GM12878 (cell line): ENCODE results near the gene CREB3L1. TPM values are rescaled to one million over a fixed set of nuclear protein-coding genes. Genes with fewer than 3 reads are reported as not detected.

Experiments used
- ATAC-seq: fragments of 200-7000 bp; cut with Tn5 transposase; 3 replicates; pipeline ENCODE4 v1.9.1; 2020; ENCODE audit warnings: mild to moderate bottlenecking, moderate library complexity
- BruUV-seq: library from RNA; stranded (reverse); fragments of 400-500 nt; replicated peaks from 2 replicates; lab custom pipeline; 2021; lab: Mats Ljungman, UMichigan
- CTCF ChIA-PET: fragments of 300-600 bp; sonication (Branson Sonifier 250); formaldehyde crosslinking; extraction: SDS; loops from one replicate; lab custom pipeline; 2021; ENCODE audit warnings: inconsistent platforms; lab: Yijun Ruan, JAX
- POLR2A ChIA-PET: fragments of 350-600 bp; formaldehyde crosslinking; extraction: SDS; loops from one replicate; lab custom pipeline; 2021; ENCODE audit warnings: inconsistent platforms; lab: Charles Lee
- RAD21 ChIA-PET: fragments of 300-600 bp; sonication (Branson Sonifier 250); formaldehyde crosslinking; loops from one replicate; lab custom pipeline; 2023; ENCODE audit warnings: antibody characterized with exemption; ENCODE audit not compliant: unreplicated experiment; lab: Charles Lee
- SMC1A ChIA-PET: fragments of 300-600 bp; sonication (Branson Sonifier 250); formaldehyde crosslinking; loops from one replicate; lab custom pipeline; 2023; ENCODE audit not compliant: unreplicated experiment, uncharacterized antibody; lab: Charles Lee
- DNase-seq: peaks from one replicate; pipeline ENCODE4 v3.0.0-alpha.2; 2011; ENCODE audit warnings: low read depth, low spot score
- FAIRE-seq: peaks from 3 replicates; lab custom pipeline; 2011; peaks lifted over from hg19 to GRCh38; lab: Jason Lieb, UNC
- H2AFZ ChIP-seq: 2 replicates; pipeline ENCODE4 v1.6.0; 2011; ENCODE audit warnings: low read depth, low read length, control low read depth; ENCODE audit not compliant: control insufficient read depth
- H3K27ac ChIP-seq: 2 replicates; pipeline ENCODE4 v1.5.1; 2011; ENCODE audit warnings: control low read depth; ENCODE audit not compliant: control insufficient read depth, insufficient read depth
- H3K27me3 ChIP-seq, 2 experiments: replicated peaks in 1 of 2; 2 replicates each; pipeline versions ENCODE4 v1.6.0 to v1.6.1; 2011; ENCODE audit warnings: low read length in 1 of 2; ENCODE audit not compliant: control insufficient read depth in 2 of 2, insufficient read depth in 2 of 2
- H3K36me3 ChIP-seq, 2 experiments: 2 replicates each; pipeline ENCODE4 v1.5.1; 2011; ENCODE audit warnings: low read length in 1 of 2; ENCODE audit not compliant: control insufficient read depth in 2 of 2, insufficient read depth in 2 of 2
- H3K4me1 ChIP-seq: 2 replicates; pipeline ENCODE4 v1.6.1; 2011; ENCODE audit warnings: mild to moderate bottlenecking, low read length, moderate library complexity, mixed read lengths; ENCODE audit not compliant: control insufficient read depth, insufficient read depth
- H3K4me2 ChIP-seq: 2 replicates; pipeline ENCODE4 v1.6.0; 2011; ENCODE audit warnings: control low read depth; ENCODE audit not compliant: control insufficient read depth, insufficient read depth
- H3K4me3 ChIP-seq: fragments of 200-600 bp; sonication (generic); 2 replicates; pipeline ENCODE4 v1.5.1; 2016
- H3K79me2 ChIP-seq: 2 replicates; pipeline ENCODE4 v1.6.0; 2011; ENCODE audit warnings: low read length; ENCODE audit not compliant: control insufficient read depth, insufficient read depth
- H3K9ac ChIP-seq: 2 replicates; pipeline ENCODE4 v1.8.0; 2011; ENCODE audit warnings: low read length, control low read depth, mixed read lengths; ENCODE audit not compliant: control insufficient read depth, insufficient read depth
- H3K9me3 ChIP-seq: replicated peaks from 3 replicates; pipeline ENCODE4 v1.5.1; 2011; ENCODE audit warnings: mild to moderate bottlenecking, low read length; ENCODE audit not compliant: control insufficient read depth, insufficient read depth
- H4K20me1 ChIP-seq: 2 replicates; pipeline ENCODE4 v1.6.0; 2011; ENCODE audit not compliant: control insufficient read depth, insufficient read depth
- ASH2L ChIP-seq: fragments of 300-600, 200-600 bp; sonication (generic); IDR thresholded peaks from 2 replicates; pipeline ENCODE4 v1.6.1; 2017; ENCODE audit warnings: low read depth, mild to moderate bottlenecking, borderline replicate concordance
- BACH1 ChIP-seq: fragments of 450-650 bp; IDR thresholded peaks from 2 replicates; pipeline ENCODE4 v1.6.1; 2017; ENCODE audit warnings: mild to moderate bottlenecking, borderline replicate concordance
- BHLHE40 ChIP-seq, 2 experiments: fragments of 450-650 bp in 1 of 2; IDR thresholded peaks; 2 replicates each; pipeline ENCODE4 v1.6.1; 2011 to 2017; ENCODE audit warnings: low read depth in 2 of 2, borderline replicate concordance in 1 of 2, improper control_type of control experiment in 1 of 2, low read length in 1 of 2, mild to moderate bottlenecking in 1 of 2
- CHD1 ChIP-seq: IDR thresholded peaks from 2 replicates; pipeline ENCODE4 v1.6.1; 2012; ENCODE audit warnings: low read depth, low read length, improper control_type of control experiment
- CREM ChIP-seq: IDR thresholded peaks from 2 replicates; pipeline ENCODE4 v1.6.1; 2014; ENCODE audit warnings: antibody characterized with exemption, low read depth
- KAT2A ChIP-seq: conservative IDR thresholded peaks from 2 replicates; pipeline ENCODE4 v1.6.1; 2011; ENCODE audit warnings: low read depth, low read length; ENCODE audit not compliant: control insufficient read depth
- MXI1 ChIP-seq: fragments of 150-350 bp; IDR thresholded peaks from 2 replicates; pipeline ENCODE4 v1.6.1; 2011; ENCODE audit warnings: low read depth, mild to moderate bottlenecking, inconsistent platforms, low read length, improper control_type of control experiment
- NFIC ChIP-seq: IDR thresholded peaks from 2 replicates; pipeline ENCODE4 v1.6.1; 2012; ENCODE audit warnings: low read depth, mild to moderate bottlenecking, inconsistent platforms, low read length, moderate library complexity
- NFYA ChIP-seq: IDR thresholded peaks from 2 replicates; pipeline ENCODE4 v1.6.1; 2011; ENCODE audit warnings: low read depth, mild to moderate bottlenecking, low read length, improper control_type of control experiment, borderline replicate concordance
- NRF1 ChIP-seq: conservative IDR thresholded peaks from 2 replicates; pipeline ENCODE4 v1.6.1; 2011; ENCODE audit warnings: mild to moderate bottlenecking, low read depth, low read length, improper control_type of control experiment
- PAX5 ChIP-seq: IDR thresholded peaks from 2 replicates; pipeline ENCODE4 v1.6.1; 2011; ENCODE audit warnings: low read depth, low read length, borderline replicate concordance
- POLR2AphosphoS2 ChIP-seq: IDR thresholded peaks from 2 replicates; pipeline ENCODE4 v1.6.1; 2011; ENCODE audit warnings: low read depth, mild to moderate bottlenecking, low read length, improper control_type of control experiment, moderate library complexity
- SPI1 ChIP-seq: IDR thresholded peaks from 2 replicates; pipeline ENCODE4 v1.6.1; 2011; ENCODE audit warnings: low read depth, mild to moderate bottlenecking, low read length, moderate library complexity, borderline replicate concordance; ENCODE audit not compliant: insufficient read depth
- TBL1XR1 ChIP-seq: IDR thresholded peaks from 2 replicates; pipeline ENCODE4 v1.6.1; 2012; ENCODE audit warnings: low read depth, low read length, improper control_type of control experiment
- ZNF274 ChIP-seq: IDR thresholded peaks from one replicate; pipeline ENCODE4 v1.8.0; 2011; ENCODE audit not compliant: insufficient read length, insufficient read depth
- WGBS: methylation state at CpG from one replicate; pipeline ENCODE4 v1.1.6; 2016; ENCODE audit warnings: low lambda C conversion rate; ENCODE audit not compliant: insufficient replicate concordance, insufficient coverage; ENCODE audit errors: missing lambda C conversion rate; 5-methylcytosine and 5-hydroxymethylcytosine counted together
- in situ Hi-C: fragments of 300-500 bp; cut with MboI; formaldehyde crosslinking; loops from 9 replicates; pipeline ENCODE4 v1.14.3; 2018; ENCODE audit warnings: mixed read lengths
- intact Hi-C: fragments of 100-400 bp; cut with micrococcal nuclease; formaldehyde crosslinking; loops from one replicate; pipeline ENCODE4 v1.14.2; 2022; ENCODE audit not compliant: unreplicated experiment
- polyA plus RNA-seq, 11 experiments: library from polyadenylated mRNA; depleted of rRNA in 4 of 11; unstranded in 6 of 11; stranded (reverse) in 5 of 11; fragments of >200 nt; fragmentation: Nextera tagmentation in 4 of 11; fragmentation: Illumina TruSeq in 1 of 11; extraction: Ambion mirVana in 4 of 11; extraction: Trizol in 1 of 11; gene quantifications; 1 replicate in 1 of 11; 2 replicates in 10 of 11; pipeline versions ENCODE4 v1.2.1 to v1.2.3, GENCODE V29; 2011 to 2016; ENCODE audit warnings: inconsistent platforms in 2 of 11, missing spikeins in 2 of 11, low read depth in 1 of 11
- total RNA-seq, 4 experiments: library from RNA; depleted of rRNA in 3 of 4; stranded (reverse); fragments of >200 nt in 3 of 4; fragmentation: Illumina TruSeq in 1 of 4; extraction: Trizol in 1 of 4; gene quantifications; 2 replicates each; pipeline versions ENCODE4 v1.2.1 to v1.2.3, GENCODE V29; 2013 to 2021
- TF ChIP-seq, protein P1 (sequence below): IDR thresholded peaks from 2 replicates; pipeline ENCODE4 v1.6.1; 2011; ENCODE audit warnings: low read depth, low read length, improper control_type of control experiment, borderline replicate concordance
- TF ChIP-seq, protein P2 (sequence below): fragments of 450-650 bp; IDR thresholded peaks from 2 replicates; pipeline ENCODE4 v1.6.1; 2014; ENCODE audit warnings: mild to moderate bottlenecking
- TF ChIP-seq, protein P3 (sequence below): IDR thresholded peaks from 2 replicates; pipeline ENCODE4 v1.6.1; 2012; ENCODE audit warnings: low read depth, low read length, improper control_type of control experiment

The CREB3L1 gene
- total and polyA plus RNA-seq, 10 of the 15 experiments (the other 5 are each of a cell fraction or from before 2014, with no cell fraction given), result 0.03 to 1.4 (median 0.22) TPM

DNA sequence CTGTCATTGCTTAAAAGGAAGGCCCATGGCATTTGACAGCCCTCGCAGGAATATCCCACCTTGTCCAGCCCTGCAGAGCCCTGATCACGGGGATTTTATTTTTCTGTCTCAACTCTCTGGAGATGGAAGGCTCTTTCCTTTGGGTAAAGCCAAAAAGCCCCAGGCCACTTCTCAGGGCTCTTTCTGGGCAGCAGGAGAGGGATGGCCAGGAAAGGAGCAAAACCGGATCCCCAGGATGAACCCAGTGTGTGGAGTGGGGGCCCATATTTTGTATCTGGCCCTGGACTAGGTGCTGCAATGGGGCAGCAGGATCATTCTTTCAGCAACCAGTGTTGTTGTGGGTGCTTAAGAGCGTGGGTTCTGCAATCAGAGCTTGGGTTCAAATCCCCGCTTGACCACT lies 11.0 kb downstream of the CREB3L1 start:
- in situ Hi-C loops (no loop called here), intact Hi-C loops (no loop called here)
- H3K79me2 ChIP-seq, result peaks cover 2% of the 10 kb centered on the region; the same call in 1 of the 2 replicates
- H3K27ac ChIP-seq, result no peak overlapping the region
- no peaks in the 10 kb centered on the region for H4K20me1 ChIP-seq
- no peaks in the 10 kb centered on the region for H3K36me3 ChIP-seq
- RAD21 ChIA-PET, result interaction anchor here (1.2 kb wide), 1 partner anchor 14 kb away, joined by 3 read pairs; no protein-coding TSS in a partner anchor
- 72% methylated on average over 5 of the region's 5 CpGs for WGBS
- H3K27me3 ChIP-seq, result no peaks in the 10 kb centered on the region
- FAIRE-seq (no peak), DNase-seq (no peak), ATAC-seq (no peak)
- SMC1A ChIA-PET, result interaction anchor here (0.7 to 1.6 kb wide), 2 partner anchors 17 to 73 kb away, joined by 3 to 4 read pairs; no protein-coding TSS in a partner anchor
- no peak for TF ChIP-seq ZNF274
- no peak for TF ChIP-seq BHLHE40 (IDR thresholded peaks at IDR 0.05; ENCODE audit: borderline replicate concordance in 1 of 2, low read depth in 2 of 2, low read length in 1 of 2)
- no peak for TF ChIP-seq BACH1
- TF ChIP-seq NFIC, result no peak
- no peak for TF ChIP-seq POLR2AphosphoS2
- TF ChIP-seq, protein P1, sequence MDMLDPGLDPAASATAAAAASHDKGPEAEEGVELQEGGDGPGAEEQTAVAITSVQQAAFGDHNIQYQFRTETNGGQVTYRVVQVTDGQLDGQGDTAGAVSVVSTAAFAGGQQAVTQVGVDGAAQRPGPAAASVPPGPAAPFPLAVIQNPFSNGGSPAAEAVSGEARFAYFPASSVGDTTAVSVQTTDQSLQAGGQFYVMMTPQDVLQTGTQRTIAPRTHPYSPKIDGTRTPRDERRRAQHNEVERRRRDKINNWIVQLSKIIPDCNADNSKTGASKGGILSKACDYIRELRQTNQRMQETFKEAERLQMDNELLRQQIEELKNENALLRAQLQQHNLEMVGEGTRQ, result no peak
- TF ChIP-seq MXI1, result no peak
- TF ChIP-seq, protein P2, sequence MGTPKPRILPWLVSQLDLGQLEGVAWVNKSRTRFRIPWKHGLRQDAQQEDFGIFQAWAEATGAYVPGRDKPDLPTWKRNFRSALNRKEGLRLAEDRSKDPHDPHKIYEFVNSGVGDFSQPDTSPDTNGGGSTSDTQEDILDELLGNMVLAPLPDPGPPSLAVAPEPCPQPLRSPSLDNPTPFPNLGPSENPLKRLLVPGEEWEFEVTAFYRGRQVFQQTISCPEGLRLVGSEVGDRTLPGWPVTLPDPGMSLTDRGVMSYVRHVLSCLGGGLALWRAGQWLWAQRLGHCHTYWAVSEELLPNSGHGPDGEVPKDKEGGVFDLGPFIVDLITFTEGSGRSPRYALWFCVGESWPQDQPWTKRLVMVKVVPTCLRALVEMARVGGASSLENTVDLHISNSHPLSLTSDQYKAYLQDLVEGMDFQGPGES, result no peak
- TF ChIP-seq, protein P3, sequence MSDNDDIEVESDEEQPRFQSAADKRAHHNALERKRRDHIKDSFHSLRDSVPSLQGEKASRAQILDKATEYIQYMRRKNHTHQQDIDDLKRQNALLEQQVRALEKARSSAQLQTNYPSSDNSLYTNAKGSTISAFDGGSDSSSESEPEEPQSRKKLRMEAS, result no peak
- TF ChIP-seq CHD1, result no peak
- TF ChIP-seq SPI1, result no peak
- no peak for TF ChIP-seq ASH2L
- TF ChIP-seq KAT2A, result no peak
- TF ChIP-seq TBL1XR1, result no peak
- no peak for TF ChIP-seq NRF1
- TF ChIP-seq NFYA, result no peak
- no peak for TF ChIP-seq PAX5
- TF ChIP-seq CREM, result no peak
- no peak overlapping the region for H3K4me2 ChIP-seq
- H3K9me3 ChIP-seq, result no peaks in the 10 kb centered on the region
- H3K9ac ChIP-seq, result no peak overlapping the region
- BruUV-seq, result no TSS peak
- peaks cover 5% of the 10 kb centered on the region; the same call in 1 of the 2 replicates for H3K4me1 ChIP-seq
- POLR2A ChIA-PET, result no interaction called here
- CTCF ChIA-PET, result interaction anchor here (1.5 to 1.7 kb wide), 2 partner anchors 26 to 50 kb away, joined by 4 read pairs; no protein-coding TSS in a partner anchor
- no peak overlapping the region for H2AFZ ChIP-seq
- H3K4me3 ChIP-seq, result no peak overlapping the region
